Upper lobe of left lung (tissue), 6 donors: ENCODE measurements around the gene MRTFB. TPM values are rescaled to one million over a fixed set of nuclear protein-coding genes. Genes with fewer than 3 reads are reported as not detected.

Source experiments
- ATAC-seq, 2 donors: fragments of 200-7000 bp; cut with Tn5 transposase; one replicate each; pipeline ENCODE4 v1.9.1; 2022; ENCODE audit warnings: mild to moderate bottlenecking in 2 of 2, moderate library complexity in 2 of 2; ENCODE audit not compliant: low FRiP score in 2 of 2
- DNase-seq, 2 donors: peaks; one replicate each; pipeline ENCODE4 v3.0.0-alpha.2; 2019 to 2020
- H3K27ac ChIP-seq, 4 donors: fragments of 200-600 bp; sonication (generic); one replicate each; pipeline ENCODE4 v1.5.1; 2016 to 2019
- H3K27me3 ChIP-seq, 4 donors: fragments of 200-600 bp; sonication (generic); one replicate each; pipeline ENCODE4 v1.5.1; 2017 to 2019
- H3K36me3 ChIP-seq, 4 donors: fragments of 200-600 bp; sonication (generic); one replicate each; pipeline ENCODE4 v1.5.1; 2016 to 2019
- H3K4me1 ChIP-seq, 4 donors: fragments of 200-600 bp; sonication (generic); one replicate each; pipeline ENCODE4 v1.5.1; 2018 to 2019
- H3K4me3 ChIP-seq, 4 donors: fragments of 200-600 bp; sonication (generic); one replicate each; pipeline ENCODE4 v1.5.1; 2017 to 2019; ENCODE audit warnings: mild to moderate bottlenecking in 2 of 4, moderate library complexity in 1 of 4
- H3K9me3 ChIP-seq, 4 donors: fragments of 200-600 bp; sonication (generic); one replicate each; pipeline ENCODE4 v1.5.1; 2018 to 2019
- CTCF ChIP-seq, 6 experiments: fragments of 450-650 bp in 4 of 6; fragments of 200-600 bp in 2 of 6; sonication (generic) in 2 of 6; IDR thresholded peaks; one replicate each; pipeline ENCODE4 v1.5.1; 2016 to 2019; ENCODE audit warnings: antibody characterized with exemption in 6 of 6
- EP300 ChIP-seq, 4 donors: sonication (generic); formaldehyde crosslinking; IDR thresholded peaks; one replicate each; pipeline ENCODE4 v1.5.1; 2017; ENCODE audit warnings: antibody characterized with exemption in 4 of 4, control low read depth in 2 of 4
- POLR2A ChIP-seq, 4 donors: fragments of 450-650 bp; IDR thresholded peaks; one replicate each; pipeline ENCODE4 v1.5.1; 2016 to 2017; ENCODE audit warnings: antibody characterized with exemption in 4 of 4, mild to moderate bottlenecking in 2 of 4
- POLR2AphosphoS5 ChIP-seq, 2 donors: sonication (generic); formaldehyde crosslinking; IDR thresholded peaks; one replicate each; pipeline ENCODE4 v1.5.1; 2017; ENCODE audit warnings: antibody characterized with exemption in 2 of 2
- WGBS, 2 donors: methylation state at CpG; one replicate each; pipeline ENCODE4 v1.1.5; 2017 to 2018; 5-methylcytosine and 5-hydroxymethylcytosine counted together
- total RNA-seq, 6 donors: library from RNA; depleted of rRNA in 4 of 6; stranded (reverse); fragments of >200 nt in 4 of 6; gene quantifications; one replicate each; pipeline versions ENCODE4 v1.1.0 to v1.2.1, GENCODE V29; 2016 to 2021
- donor health status: DM: no; HTN: no; CAD: no; lungs with moderate emphysema.
- donor health status: DM: no; HTN: yes; CAD: no; lungs with severe emphysema.

Gene MRTFB
- total RNA-seq, 6 donors from 2014 or later, result 46.9 to 100 (median 66.7) TPM

DNA sequence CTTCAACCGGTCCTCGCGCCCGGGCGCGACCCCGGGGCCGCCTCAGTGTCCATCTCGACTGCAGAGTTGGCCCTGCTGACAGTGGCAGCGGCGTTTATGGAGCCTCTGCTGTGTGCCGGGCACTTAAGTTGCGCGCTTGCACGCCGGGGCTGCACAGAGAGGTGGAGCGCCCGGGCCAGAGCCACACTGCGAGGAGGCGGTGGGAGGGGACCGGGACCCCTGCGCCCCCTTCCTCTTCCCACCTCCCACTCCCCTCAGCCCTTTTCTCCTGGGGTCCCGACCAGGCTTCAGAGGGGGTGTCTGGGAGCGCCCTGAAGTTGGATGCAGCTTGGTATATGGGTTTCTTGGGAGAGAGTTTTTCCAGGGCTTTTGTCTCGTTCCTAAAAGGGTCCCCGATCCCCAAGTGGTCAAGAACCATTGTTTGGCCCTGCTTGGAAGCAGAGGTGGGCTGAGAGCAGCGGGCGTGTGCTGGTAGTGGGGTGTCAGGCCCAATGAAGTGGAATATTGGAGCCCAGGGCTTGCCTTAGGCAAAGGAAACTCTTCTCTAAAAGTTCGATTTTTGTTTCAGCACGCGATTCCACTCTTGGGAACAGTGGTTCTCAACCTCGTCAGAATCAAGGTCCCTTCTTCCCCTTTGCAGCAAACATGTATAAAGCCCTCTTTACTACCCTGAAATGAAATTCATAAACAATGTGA, 605 bp downstream of the MRTFB start:
- 2 to 4% methylated on average over 16 to 20 of the region's 32 CpGs for WGBS, 2 donors
- no peak for TF ChIP-seq CTCF (IDR thresholded peaks at IDR 0.05)
- no peak for TF ChIP-seq POLR2AphosphoS5 (IDR thresholded peaks at IDR 0.05)
- TF ChIP-seq EP300 (IDR thresholded peaks at IDR 0.05), result no peak
- TF ChIP-seq POLR2A (IDR thresholded peaks at IDR 0.05), result no peak
- H3K36me3 ChIP-seq, result no peaks in the 10 kb centered on the region
- H3K27me3 ChIP-seq, result no peaks in the 10 kb centered on the region
- H3K9me3 ChIP-seq, result no peaks in the 10 kb centered on the region
- H3K27ac ChIP-seq, result peak overlapping the region; percentile 85 to 95 (median 90)
- DNase-seq (peak in 1 of 2 donors; percentile 38), ATAC-seq (peak in 1 of 2 donors; percentile 17)
- H3K4me1 ChIP-seq, result peaks cover 13 to 25% (median 15%) of the 10 kb centered on the region in 4 donors
- peak overlapping the region; percentile 81 to 95 (median 85) for H3K4me3 ChIP-seq

DNA sequence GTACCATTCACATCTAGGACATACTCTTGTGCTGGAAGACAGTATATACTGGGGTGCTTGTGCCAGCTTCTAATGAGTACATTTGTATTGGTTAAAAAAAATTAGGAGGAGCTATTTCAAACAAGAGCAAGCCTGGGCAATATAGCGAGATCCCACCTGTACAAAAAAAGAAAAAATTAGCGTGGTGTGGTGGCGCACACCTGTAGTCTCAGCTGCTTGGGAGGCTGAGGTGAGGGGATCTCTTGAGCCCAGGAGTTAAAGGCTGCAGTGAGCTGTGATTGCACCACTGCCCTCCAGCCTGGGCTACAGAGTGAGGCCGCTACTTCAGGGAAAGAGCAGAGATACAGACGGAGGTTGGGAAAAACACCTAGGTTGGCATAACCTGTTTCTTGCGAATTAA, 1.2 kb downstream of the MRTFB start:
- H3K27ac ChIP-seq, result peak overlapping the region in 2 of 4 donors; percentile 90 to 95
- DNase-seq (no peak), ATAC-seq (no peak)
- H3K4me3 ChIP-seq, result peak overlapping the region in 3 of 4 donors; percentile 81 to 95 (median 84)
- peaks cover 13 to 25% (median 15%) of the 10 kb centered on the region in 4 donors for H3K4me1 ChIP-seq
- no peaks in the 10 kb centered on the region for H3K36me3 ChIP-seq
- H3K27me3 ChIP-seq, result no peaks in the 10 kb centered on the region
- 92 to 99% methylated on average over 6 of the region's 6 CpGs for whole genome bisulfite sequencing, 2 donors
- H3K9me3 ChIP-seq, result no peaks in the 10 kb centered on the region
- TF ChIP-seq POLR2A (IDR thresholded peaks at IDR 0.05) (no peak), POLR2AphosphoS5 (IDR thresholded peaks at IDR 0.05) (no peak), CTCF (IDR thresholded peaks at IDR 0.05) (no peak), EP300 (IDR thresholded peaks at IDR 0.05) (no peak)

- 29% methylated on average over 1 of the region's 1 CpG for WGBS, 2 donors
- H3K4me3 ChIP-seq, result no peak overlapping the region
- H3K27me3 ChIP-seq, result no peaks in the 10 kb centered on the region
- peaks cover 13 to 25% (median 15%) of the 10 kb centered on the region in 4 donors for H3K4me1 ChIP-seq
- H3K36me3 ChIP-seq, result no peaks in the 10 kb centered on the region
- TF ChIP-seq CTCF (IDR thresholded peaks at IDR 0.05), result no peak
- TF ChIP-seq POLR2A (IDR thresholded peaks at IDR 0.05), result no peak
- no peak for TF ChIP-seq EP300 (IDR thresholded peaks at IDR 0.05)
- no peak for TF ChIP-seq POLR2AphosphoS5 (IDR thresholded peaks at IDR 0.05)
- ATAC-seq, result no peak
- no peaks in the 10 kb centered on the region for H3K9me3 ChIP-seq
- no peak overlapping the region for H3K27ac ChIP-seq
- no peak for DNase-seq
Measured at GRCh38 chr16:14074544-14074943, 3.4 kb downstream of the MRTFB start.

GRCh38 chr16:14077918-14078317, 6.8 kb downstream of the MRTFB start:
- Histone ChIP-seq H3K36me3 (peaks cover 0 to 11% (median 0%) of the 10 kb centered on the region in 4 donors), H3K9me3 (no peaks in the 10 kb centered on the region), H3K4me3 (no peak overlapping the region), H3K27ac (no peak overlapping the region), H3K27me3 (no peaks in the 10 kb centered on the region), H3K4me1 (peaks cover 3 to 14% (median 8%) of the 10 kb centered on the region in 4 donors)
- WGBS, 2 donors, result 69 to 73% methylated on average over 2 of the region's 2 CpGs
- TF ChIP-seq CTCF (IDR thresholded peaks at IDR 0.05) (no peak), POLR2AphosphoS5 (IDR thresholded peaks at IDR 0.05) (no peak), POLR2A (IDR thresholded peaks at IDR 0.05) (no peak), EP300 (IDR thresholded peaks at IDR 0.05) (no peak)
- ATAC-seq (no peak), DNase-seq (no peak)

GRCh38 chr16:14086477-14086876, 15.4 kb downstream of the MRTFB start:
- no peak overlapping the region for H3K27ac ChIP-seq
- TF ChIP-seq POLR2AphosphoS5 (IDR thresholded peaks at IDR 0.05), result no peak
- no peak for TF ChIP-seq EP300 (IDR thresholded peaks at IDR 0.05)
- no peak for TF ChIP-seq CTCF (IDR thresholded peaks at IDR 0.05)
- no peak for TF ChIP-seq POLR2A (IDR thresholded peaks at IDR 0.05)
- peaks cover 26 to 48% (median 38%) of the 10 kb centered on the region in 4 donors for H3K4me1 ChIP-seq
- H3K9me3 ChIP-seq, result no peaks in the 10 kb centered on the region
- H3K4me3 ChIP-seq, result no peak overlapping the region
- peaks cover 0 to 13% (median 0%) of the 10 kb centered on the region in 4 donors for H3K36me3 ChIP-seq
- ATAC-seq (no peak), DNase-seq (no peak)
- 84 to 87% methylated on average over 1 of the region's 1 CpG for WGBS, 2 donors
- H3K27me3 ChIP-seq, result no peaks in the 10 kb centered on the region
